SK-N-SH (cell line): ENCODE data around the gene URAD. TPM values are rescaled to one million over a fixed set of nuclear protein-coding genes. Genes with fewer than 3 reads are reported as not detected.

Experiments
- CTCF ChIA-PET: fragments of 300-600, 350-600 bp; formaldehyde crosslinking; extraction: SDS; loops from one replicate; lab custom pipeline; 2021; lab: Yijun Ruan, JAX
- POLR2A ChIA-PET: fragments of 350-600 bp; sonication (Branson Sonifier 250); formaldehyde crosslinking; extraction: SDS; loops from one replicate; lab custom pipeline; 2020; ENCODE audit warnings: antibody characterized with exemption, inconsistent platforms; lab: Yijun Ruan, JAX
- DNase-seq: peaks from one replicate; pipeline ENCODE4 v3.0.0; 2012
- H2AFZ ChIP-seq: fragments of 200-600 bp; sonication (generic); 2 replicates; pipeline ENCODE4 v1.8.1; 2016; ENCODE audit warnings: antibody characterized with exemption, mild to moderate bottlenecking, low read depth
- H3F3A ChIP-seq: fragments of 200-600 bp; sonication (generic); replicated peaks from 2 replicates; pipeline ENCODE3; 2016; ENCODE audit warnings: antibody characterized with exemption, mild to moderate bottlenecking; ENCODE audit not compliant: insufficient read depth
- H3K27ac ChIP-seq, 2 experiments: fragments of 200-500 bp in 1 of 2; fragments of 200-600 bp in 1 of 2; sonication (Bioruptor generic) in 1 of 2; sonication (generic), shearing (Covaris generic) in 1 of 2; 2 replicates each; pipeline versions ENCODE4 v1.5.1 to v1.6.1; 2014 to 2016; ENCODE audit warnings: low read depth in 2 of 2, inconsistent platforms in 1 of 2, low read length in 1 of 2, mild to moderate bottlenecking in 1 of 2, mixed read lengths in 1 of 2
- H3K27me3 ChIP-seq: fragments of 200-600 bp; sonication (generic), shearing (Covaris generic); 2 replicates; pipeline ENCODE4 v1.6.1; 2016; ENCODE audit warnings: mixed run types; ENCODE audit not compliant: insufficient read depth
- H3K36me3 ChIP-seq, 2 experiments: fragments of 200-500 bp in 1 of 2; fragments of 200-600 bp in 1 of 2; sonication (Bioruptor generic) in 1 of 2; sonication (generic) in 1 of 2; replicated peaks in 1 of 2; 2 replicates each; pipeline versions ENCODE3 to v1.5.1; 2014 to 2016; ENCODE audit warnings: low read length in 1 of 2, mild to moderate bottlenecking in 1 of 2; ENCODE audit not compliant: insufficient read depth in 2 of 2, control insufficient read depth in 1 of 2
- H3K4me1 ChIP-seq, 2 experiments: fragments of 200-500 bp in 1 of 2; fragments of 200-600 bp in 1 of 2; sonication (Bioruptor generic) in 1 of 2; sonication (generic), shearing (Covaris generic) in 1 of 2; 2 replicates each; pipeline versions ENCODE4 v1.5.1 to v1.6.1; 2014 to 2016; ENCODE audit warnings: low read depth in 1 of 2, low read length in 1 of 2, mixed run types in 1 of 2; ENCODE audit not compliant: insufficient read depth in 2 of 2, control insufficient read depth in 1 of 2
- H3K4me2 ChIP-seq: fragments of 200-600 bp; sonication (generic), shearing (Covaris generic); 2 replicates; pipeline ENCODE4 v1.6.1; 2017; ENCODE audit warnings: mixed run types
- H3K4me3 ChIP-seq, 2 experiments: fragments of 200-500 bp in 1 of 2; fragments of 200-600 bp in 1 of 2; sonication (Bioruptor generic) in 1 of 2; sonication (generic), shearing (Covaris generic) in 1 of 2; 2 replicates each; pipeline versions ENCODE4 v1.5.1 to v1.8.1; 2014 to 2016; ENCODE audit warnings: low read depth in 2 of 2, inconsistent platforms in 1 of 2, low read length in 1 of 2, mild to moderate bottlenecking in 1 of 2, mixed read lengths in 1 of 2, moderate library complexity in 1 of 2
- H3K79me2 ChIP-seq: fragments of 200-600 bp; sonication (generic); 2 replicates; pipeline ENCODE4 v1.8.1; 2017; ENCODE audit warnings: mild to moderate bottlenecking; ENCODE audit not compliant: insufficient read depth
- H3K9ac ChIP-seq: fragments of 200-600 bp; sonication (generic); 2 replicates; pipeline ENCODE4 v1.6.1; 2017; ENCODE audit warnings: mixed run types
- H3K9me2 ChIP-seq: fragments of 200-600 bp; sonication (generic); 2 replicates; pipeline ENCODE4 v1.6.1; 2017; ENCODE audit warnings: mixed run types
- H3K9me3 ChIP-seq: fragments of 200-600 bp; sonication (generic); 2 replicates; pipeline ENCODE4 v1.6.1; 2017; ENCODE audit warnings: mixed run types, mild to moderate bottlenecking, moderate library complexity
- H4K20me1 ChIP-seq: fragments of 200-600 bp; sonication (generic); 2 replicates; pipeline ENCODE4 v1.6.1; 2017; ENCODE audit warnings: mild to moderate bottlenecking, mixed run types; ENCODE audit not compliant: insufficient read depth
- ELF1 ChIP-seq: IDR thresholded peaks from 2 replicates; pipeline ENCODE4 v1.4.0; 2012
- EP300 ChIP-seq, 2 experiments: IDR thresholded peaks; 2 replicates each; pipeline versions ENCODE4 v1.4.0 to v1.6.1; 2012; ENCODE audit warnings: borderline replicate concordance in 1 of 2, low read depth in 1 of 2, low read length in 1 of 2
- FOXJ3 ChIP-seq: sonication (generic); formaldehyde crosslinking; IDR thresholded peaks from 2 replicates; pipeline ENCODE4 v1.5.1; 2020; ENCODE audit warnings: mild to moderate bottlenecking, missing genetic modification reagents
- FOXM1 ChIP-seq: IDR thresholded peaks from 2 replicates; pipeline ENCODE4 v1.4.0; 2012; ENCODE audit warnings: low read depth, mild to moderate bottlenecking
- GATA2 ChIP-seq: sonication (generic); formaldehyde crosslinking; IDR thresholded peaks from 2 replicates; pipeline ENCODE4 v1.5.0; 2020; ENCODE audit warnings: mild to moderate bottlenecking, missing genetic modification reagents
- JUND ChIP-seq: IDR thresholded peaks from 2 replicates; pipeline ENCODE4 v1.4.0; 2012
- MXI1 ChIP-seq: IDR thresholded peaks from 2 replicates; pipeline ENCODE4 v1.6.1; 2012; ENCODE audit warnings: mild to moderate bottlenecking, low read depth, low read length, improper control_type of control experiment
- NFIC ChIP-seq: IDR thresholded peaks from 2 replicates; pipeline ENCODE4 v1.4.0; 2012; ENCODE audit warnings: borderline replicate concordance
- NRF1 ChIP-seq: IDR thresholded peaks from 2 replicates; pipeline ENCODE4 v1.6.1; 2012; ENCODE audit warnings: low read depth, mild to moderate bottlenecking, low read length
- RAD21 ChIP-seq: IDR thresholded peaks from 2 replicates; pipeline ENCODE4 v1.6.1; 2012; ENCODE audit warnings: mild to moderate bottlenecking, low read length
- RXRA ChIP-seq: IDR thresholded peaks from 2 replicates; pipeline ENCODE4 v1.4.0; 2012; ENCODE audit warnings: low read depth, mild to moderate bottlenecking, borderline replicate concordance
- SIN3A ChIP-seq: IDR thresholded peaks from 2 replicates; pipeline ENCODE4 v1.6.1; 2012; ENCODE audit warnings: low read depth, mild to moderate bottlenecking, low read length, moderate library complexity, borderline replicate concordance
- TAF1 ChIP-seq: IDR thresholded peaks from 2 replicates; pipeline ENCODE4 v1.6.1; 2012; ENCODE audit warnings: low read depth, mild to moderate bottlenecking, low read length, moderate library complexity, borderline replicate concordance
- USF2 ChIP-seq: fragments of 150-350 bp; IDR thresholded peaks from 2 replicates; pipeline ENCODE4 v1.6.1; 2017; ENCODE audit warnings: antibody characterized with exemption, low read length, low read depth, borderline replicate concordance
- ZBTB33 ChIP-seq: IDR thresholded peaks from 2 replicates; pipeline ENCODE4 v1.4.0; 2012; ENCODE audit warnings: low read depth, borderline replicate concordance
- WGBS: methylation state at CpG from one replicate; pipeline ENCODE4 v1.1.6; 2017; ENCODE audit warnings: low lambda C conversion rate; 5-methylcytosine and 5-hydroxymethylcytosine counted together
- polyA plus RNA-seq, 3 experiments: library from polyadenylated mRNA; depleted of rRNA; stranded (reverse); fragments of >200 nt; gene quantifications; 2 replicates each; pipeline ENCODE4 v1.2.3, GENCODE V29; 2012
- TF ChIP-seq, protein P1 (sequence below): fragments of 200-600 bp; sonication (generic); IDR thresholded peaks from 2 replicates; pipeline ENCODE4 v1.6.1; 2017; ENCODE audit warnings: antibody characterized with exemption, mild to moderate bottlenecking, moderate library complexity
- TF ChIP-seq, protein P2 (sequence below): fragments of 150-350 bp; IDR thresholded peaks from 2 replicates; pipeline ENCODE4 v1.6.1; 2016; ENCODE audit warnings: mild to moderate bottlenecking, low read depth, low read length

Gene URAD
- polyA plus RNA-seq, 1 of the 3 experiments (the other 2 are of a cell fraction), result not detected

DNA sequence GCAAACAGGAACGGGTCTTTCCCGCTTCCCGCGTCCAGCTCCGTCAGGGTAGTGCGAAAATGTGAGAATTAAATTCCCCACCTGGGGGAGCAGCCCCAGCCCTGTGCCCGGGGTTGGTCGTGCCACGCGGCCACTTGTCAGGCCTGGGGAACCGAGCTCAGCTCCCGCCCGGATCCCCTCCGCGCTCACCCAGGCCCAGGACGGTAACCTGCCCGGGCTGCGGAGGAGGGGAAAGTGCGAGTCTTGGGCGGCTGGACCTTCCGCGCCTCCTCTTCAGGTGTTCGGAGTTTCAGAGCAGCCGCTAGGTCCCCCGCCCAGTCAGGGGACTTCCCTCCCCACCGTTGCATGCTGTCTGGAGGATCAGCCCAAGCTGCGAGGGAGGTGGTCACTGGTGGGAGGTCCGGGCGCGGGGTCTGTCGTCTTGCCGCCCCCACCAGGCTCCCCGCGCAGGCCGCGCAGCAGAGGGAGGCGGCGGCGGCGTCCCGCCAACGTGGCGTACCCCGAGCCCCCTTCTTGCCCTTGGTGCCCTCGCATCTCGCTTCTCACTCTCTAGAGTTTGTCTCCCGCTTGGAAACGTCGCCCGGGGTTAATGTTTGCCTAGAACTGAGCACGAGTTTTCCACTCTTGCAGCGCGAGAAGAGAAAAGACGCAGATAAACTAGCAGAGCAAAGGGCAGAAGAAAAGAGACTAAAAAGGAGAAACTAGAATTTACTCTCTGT, 8.1 kb downstream of the URAD start (continued):
- TF ChIP-seq, protein P1, sequence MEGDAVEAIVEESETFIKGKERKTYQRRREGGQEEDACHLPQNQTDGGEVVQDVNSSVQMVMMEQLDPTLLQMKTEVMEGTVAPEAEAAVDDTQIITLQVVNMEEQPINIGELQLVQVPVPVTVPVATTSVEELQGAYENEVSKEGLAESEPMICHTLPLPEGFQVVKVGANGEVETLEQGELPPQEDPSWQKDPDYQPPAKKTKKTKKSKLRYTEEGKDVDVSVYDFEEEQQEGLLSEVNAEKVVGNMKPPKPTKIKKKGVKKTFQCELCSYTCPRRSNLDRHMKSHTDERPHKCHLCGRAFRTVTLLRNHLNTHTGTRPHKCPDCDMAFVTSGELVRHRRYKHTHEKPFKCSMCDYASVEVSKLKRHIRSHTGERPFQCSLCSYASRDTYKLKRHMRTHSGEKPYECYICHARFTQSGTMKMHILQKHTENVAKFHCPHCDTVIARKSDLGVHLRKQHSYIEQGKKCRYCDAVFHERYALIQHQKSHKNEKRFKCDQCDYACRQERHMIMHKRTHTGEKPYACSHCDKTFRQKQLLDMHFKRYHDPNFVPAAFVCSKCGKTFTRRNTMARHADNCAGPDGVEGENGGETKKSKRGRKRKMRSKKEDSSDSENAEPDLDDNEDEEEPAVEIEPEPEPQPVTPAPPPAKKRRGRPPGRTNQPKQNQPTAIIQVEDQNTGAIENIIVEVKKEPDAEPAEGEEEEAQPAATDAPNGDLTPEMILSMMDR, result no peak
- TF ChIP-seq FOXJ3 (CRISPR knock-in tag) (no peak), RAD21 (no peak), ELF1 (no peak), RXRA (no peak), GATA2 (CRISPR knock-in tag) (no peak), SIN3A (no peak), MXI1 (no peak), JUND (no peak), TAF1 (no peak)
- TF ChIP-seq, protein P2, sequence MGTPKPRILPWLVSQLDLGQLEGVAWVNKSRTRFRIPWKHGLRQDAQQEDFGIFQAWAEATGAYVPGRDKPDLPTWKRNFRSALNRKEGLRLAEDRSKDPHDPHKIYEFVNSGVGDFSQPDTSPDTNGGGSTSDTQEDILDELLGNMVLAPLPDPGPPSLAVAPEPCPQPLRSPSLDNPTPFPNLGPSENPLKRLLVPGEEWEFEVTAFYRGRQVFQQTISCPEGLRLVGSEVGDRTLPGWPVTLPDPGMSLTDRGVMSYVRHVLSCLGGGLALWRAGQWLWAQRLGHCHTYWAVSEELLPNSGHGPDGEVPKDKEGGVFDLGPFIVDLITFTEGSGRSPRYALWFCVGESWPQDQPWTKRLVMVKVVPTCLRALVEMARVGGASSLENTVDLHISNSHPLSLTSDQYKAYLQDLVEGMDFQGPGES, result no peak
- TF ChIP-seq, all 33 proteins: peak for 0

GRCh38 chr13:27979765-27980279, 8.7 kb downstream of the URAD start:
- Histone ChIP-seq H3K79me2 (no peaks in the 10 kb centered on the region), H3K27ac (no peak overlapping the region), H3F3A (no peaks in the 10 kb centered on the region), H3K27me3 (peaks cover 90% of the 10 kb centered on the region), H3K9ac (no peak overlapping the region), H3K9me2 (no peaks in the 10 kb centered on the region), H3K4me1 (no peaks in the 10 kb centered on the region), H3K9me3 (no peaks in the 10 kb centered on the region), H3K4me2 (no peak overlapping the region), H3K4me3 (no peak overlapping the region), H4K20me1 (no peaks in the 10 kb centered on the region), H2AFZ (no peak overlapping the region), H3K36me3 (no peaks in the 10 kb centered on the region)
- DNase-seq, result no peak
- ChIA-PET POLR2A (no interaction called here), CTCF (interaction anchor here (0.6 to 11.9 kb wide), 4 partner anchors 8 to 618 kb away, joined by 3 to 185 read pairs (median 10); no protein-coding TSS in a partner anchor)
- TF ChIP-seq, protein P2, result no peak
- TF ChIP-seq NFIC (no peak), FOXM1 (no peak), MXI1 (no peak), ELF1 (no peak), NRF1 (no peak), USF2 (no peak), EP300 (IDR thresholded peaks at IDR 0.05; ENCODE audit: borderline replicate concordance in 1 of 2, low read depth in 1 of 2, low read length in 1 of 2) (no peak), ZBTB33 (no peak)
- WGBS, result 15% methylated on average over 14 of the region's 15 CpGs
